Measurements from ENCODE around the gene RGCC.
"Not testable (repeated sequence)": the region's sequence is repeated elsewhere in the genome, so short reads cannot be mapped to it uniquely, and the experiment has no call there.

Gene RGCC

GRCh38 chr13:41492432-41493260, 35.3 kb downstream of the RGCC start:
- DNase-seq, result no peak

- DNase-seq, result no peak
These were observed 36.9 kb downstream of the RGCC start for GRCh38 chr13:41494202-41494601.

GRCh38 chr13:41495044-41495443, 37.7 kb downstream of the RGCC start:
- DNase-seq, result no peak

- DNase-seq, result no peak
These were observed 39.3 kb downstream of the RGCC start for GRCh38 chr13:41496420-41497234.

- no peak for DNase-seq
These were observed 40.1 kb downstream of the RGCC start for GRCh38 chr13:41497436-41497835.

- no peak for DNase-seq
These were observed 42.1 kb downstream of the RGCC start for GRCh38 chr13:41499452-41499851.

- DNase-seq, result no peak
These were observed 43.2 kb downstream of the RGCC start for GRCh38 chr13:41500511-41500910.

GRCh38 chr13:41501281-41501680, 43.9 kb downstream of the RGCC start:
- DNase-seq, result no peak

GRCh38 chr13:41502031-41502430, 44.7 kb downstream of the RGCC start:
- no peak for DNase-seq

- DNase-seq, result no peak
These were observed 45.3 kb downstream of the RGCC start for GRCh38 chr13:41502673-41503072.

GRCh38 chr13:41503356-41503755, 46.0 kb downstream of the RGCC start:
- no peak for DNase-seq

- not testable (repeated sequence) for DNase-seq
These were observed 47.3 kb downstream of the RGCC start for GRCh38 chr13:41504657-41505056.

GRCh38 chr13:41505209-41505835, 48.0 kb downstream of the RGCC start:
- no peak for DNase-seq

GRCh38 chr13:41506312-41506711, 49.0 kb downstream of the RGCC start:
- DNase-seq, result no peak

- DNase-seq, result no peak
These were observed 52.6 kb downstream of the RGCC start for GRCh38 chr13:41509971-41510370.

- DNase-seq, result no peak
These were observed 54.5 kb downstream of the RGCC start for GRCh38 chr13:41511827-41512226.

- no peak for DNase-seq
These were observed 55.1 kb downstream of the RGCC start for GRCh38 chr13:41512441-41512840.

GRCh38 chr13:41513600-41513999, 56.2 kb downstream of the RGCC start:
- no peak for DNase-seq

- DNase-seq, result no peak
These were observed 57.6 kb downstream of the RGCC start for GRCh38 chr13:41514853-41515395.

- no peak for DNase-seq
These were observed 58.3 kb downstream of the RGCC start for GRCh38 chr13:41515491-41516139.

- no peak for DNase-seq
These were observed 58.8 kb downstream of the RGCC start for GRCh38 chr13:41516166-41516565.

GRCh38 chr13:41516760-41517159, 59.4 kb downstream of the RGCC start:
- no peak for DNase-seq
